Epithelial cell of proximal tubule (primary cell): ENCODE measurements around the gene PFN2. TPM values are rescaled to one million over a fixed set of nuclear protein-coding genes. Genes with fewer than 3 reads are reported as not detected.
A peak's percentile ranks its signal among the peaks of the same experiment; 100 is the strongest.
"Not testable (repeated sequence)": the region's sequence is repeated elsewhere in the genome, so short reads cannot be mapped to it uniquely, and the experiment has no call there.

Experiments used
- DNase-seq: peaks from one replicate; pipeline ENCODE4 v3.0.0-alpha.2; 2011; ENCODE audit warnings: low read depth
- H3K4me3 ChIP-seq: 2 replicates; pipeline ENCODE4 v1.5.1; 2011; ENCODE audit warnings: low read depth, mild to moderate bottlenecking, low read length
- total RNA-seq: library from RNA; depleted of rRNA; stranded (reverse); fragments of >200 nt; gene quantifications from 2 replicates; pipeline ENCODE4 v1.2.3, GENCODE V29; 2015
- TF ChIP-seq, protein P1 (sequence below): conservative IDR thresholded peaks from 2 replicates; pipeline ENCODE4 v1.5.1; 2012; ENCODE audit warnings: low read depth, mild to moderate bottlenecking, low read length

The PFN2 gene
- total RNA-seq, 1 donor from 2014 or later: 112 TPM

DNA sequence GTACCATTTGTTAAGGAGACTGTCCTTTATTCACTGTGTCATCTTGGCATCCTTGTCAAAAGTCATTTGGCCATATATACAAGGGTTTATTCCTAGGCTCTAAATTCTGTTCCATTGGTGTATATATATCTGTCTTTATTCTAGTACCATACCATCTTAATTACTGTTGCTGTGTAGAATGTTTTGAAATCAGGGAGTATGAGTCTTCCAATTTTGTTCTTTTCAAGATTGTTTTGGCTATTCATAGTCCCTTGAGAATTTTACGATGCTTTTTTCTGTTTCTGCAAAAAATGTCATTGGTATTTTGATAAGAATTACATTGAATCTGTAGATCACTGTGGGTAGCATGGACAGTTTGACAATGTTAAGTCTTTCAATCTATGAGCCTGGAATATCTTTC lies 28.7 kb downstream of the PFN2 start:
- no peak overlapping the region for H3K4me3 ChIP-seq
- DNase-seq: no peak
- TF ChIP-seq, protein P1, sequence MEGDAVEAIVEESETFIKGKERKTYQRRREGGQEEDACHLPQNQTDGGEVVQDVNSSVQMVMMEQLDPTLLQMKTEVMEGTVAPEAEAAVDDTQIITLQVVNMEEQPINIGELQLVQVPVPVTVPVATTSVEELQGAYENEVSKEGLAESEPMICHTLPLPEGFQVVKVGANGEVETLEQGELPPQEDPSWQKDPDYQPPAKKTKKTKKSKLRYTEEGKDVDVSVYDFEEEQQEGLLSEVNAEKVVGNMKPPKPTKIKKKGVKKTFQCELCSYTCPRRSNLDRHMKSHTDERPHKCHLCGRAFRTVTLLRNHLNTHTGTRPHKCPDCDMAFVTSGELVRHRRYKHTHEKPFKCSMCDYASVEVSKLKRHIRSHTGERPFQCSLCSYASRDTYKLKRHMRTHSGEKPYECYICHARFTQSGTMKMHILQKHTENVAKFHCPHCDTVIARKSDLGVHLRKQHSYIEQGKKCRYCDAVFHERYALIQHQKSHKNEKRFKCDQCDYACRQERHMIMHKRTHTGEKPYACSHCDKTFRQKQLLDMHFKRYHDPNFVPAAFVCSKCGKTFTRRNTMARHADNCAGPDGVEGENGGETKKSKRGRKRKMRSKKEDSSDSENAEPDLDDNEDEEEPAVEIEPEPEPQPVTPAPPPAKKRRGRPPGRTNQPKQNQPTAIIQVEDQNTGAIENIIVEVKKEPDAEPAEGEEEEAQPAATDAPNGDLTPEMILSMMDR: no peak

DNA sequence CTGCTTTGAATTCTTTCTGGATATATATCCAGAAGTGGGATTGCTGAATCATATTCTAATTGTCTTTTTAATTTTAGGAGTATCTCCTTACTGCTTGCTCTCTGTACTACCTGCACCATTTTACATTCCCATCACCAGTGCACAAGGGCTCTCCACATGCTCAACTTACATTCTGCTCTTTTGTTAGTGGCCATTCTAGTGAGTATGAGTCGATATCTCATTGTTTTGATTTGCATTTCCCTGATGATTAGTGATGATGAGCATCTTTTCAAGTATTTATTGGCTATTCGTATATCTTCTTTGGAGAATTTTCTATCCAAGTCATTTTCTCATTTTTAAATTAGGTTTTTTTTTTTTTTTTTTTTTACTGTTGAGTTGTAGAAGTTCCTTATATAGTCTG lies 29.5 kb downstream of the PFN2 start:
- DNase-seq: no peak

DNA sequence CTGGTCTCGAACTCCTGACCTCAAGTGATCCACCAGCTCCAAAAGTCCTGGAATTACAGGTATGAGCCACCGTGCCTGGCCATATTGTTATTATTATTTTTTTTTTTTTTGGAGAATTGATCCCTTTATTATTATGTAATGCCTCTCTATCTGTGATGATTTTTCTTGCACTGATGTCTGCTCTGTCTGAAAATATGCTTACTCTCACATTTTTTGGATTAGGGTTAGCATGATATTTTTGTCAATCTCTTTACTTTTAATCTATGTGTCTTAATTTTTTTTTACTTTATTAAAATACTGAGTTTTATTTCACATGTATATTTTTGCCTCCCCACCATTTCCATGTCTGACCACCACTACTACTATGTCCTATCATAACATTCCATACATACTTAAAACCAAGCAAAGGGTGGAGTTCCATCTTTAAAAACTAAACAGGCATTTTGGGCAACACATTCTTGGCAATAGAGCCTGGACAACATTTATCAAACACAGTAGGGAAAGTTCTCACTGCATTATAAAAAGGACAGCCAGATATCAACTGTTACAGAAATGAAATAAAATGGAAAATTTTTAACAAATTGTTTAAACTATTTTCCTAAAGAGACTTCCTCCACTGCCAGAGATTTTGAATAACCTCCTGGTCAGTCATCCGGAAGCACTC lies 32.2 kb downstream of the PFN2 start:
- H3K4me3 ChIP-seq, DNase-seq: not testable (repeated sequence)

More for the DNA sequence above, 29.5 kb downstream of the PFN2 start:
- TF ChIP-seq, protein P1: no peak
- H3K4me3 ChIP-seq: no peak overlapping the region

DNA sequence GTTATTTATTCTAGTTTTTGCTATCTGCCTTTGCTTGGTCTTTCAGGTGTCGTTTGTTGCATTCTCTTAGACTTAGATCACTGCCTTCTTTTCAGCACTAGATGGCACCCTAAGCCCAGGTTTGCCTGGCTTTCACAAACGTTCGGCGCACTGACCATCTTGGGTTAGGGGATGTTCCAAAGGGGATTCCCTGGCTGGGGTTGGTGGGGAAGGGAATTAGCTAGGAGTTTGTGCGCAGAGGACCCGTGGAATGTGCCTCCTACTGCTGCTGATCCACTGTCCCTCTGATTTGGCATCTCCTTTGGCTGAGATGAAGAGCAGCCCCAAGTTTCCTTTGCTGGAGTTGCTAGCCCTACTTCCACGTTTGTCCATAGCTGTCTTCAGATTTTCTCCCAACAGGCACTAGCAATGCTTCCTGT lies 33.9 kb downstream of the PFN2 start:
- no peak for DNase-seq
- peak overlapping the region; percentile 37 for H3K4me3 ChIP-seq
- TF ChIP-seq, protein P1: peak; percentile 88

DNA sequence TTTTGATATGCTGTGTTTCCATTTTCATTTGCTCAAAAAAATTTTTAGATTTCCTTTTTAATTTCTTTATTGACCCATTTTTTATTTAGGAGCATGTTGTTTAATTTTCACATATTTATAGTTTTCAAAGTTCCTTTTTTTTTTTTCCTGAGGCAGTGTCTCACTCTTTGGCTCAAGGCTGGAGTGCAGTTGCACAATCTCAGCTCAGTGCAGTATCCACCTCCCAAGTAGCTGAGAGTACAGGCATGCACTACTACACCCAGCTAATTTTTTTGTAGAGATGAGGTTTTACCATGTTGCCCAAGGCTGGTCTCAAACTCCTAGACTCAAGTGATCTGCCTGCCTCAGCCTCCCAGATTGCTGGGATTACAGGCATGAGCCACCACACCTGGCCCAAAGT lies 36.2 kb downstream of the PFN2 start:
- TF ChIP-seq, protein P1: no peak
- DNase-seq: peak; percentile 41
- no peak overlapping the region for H3K4me3 ChIP-seq

DNA sequence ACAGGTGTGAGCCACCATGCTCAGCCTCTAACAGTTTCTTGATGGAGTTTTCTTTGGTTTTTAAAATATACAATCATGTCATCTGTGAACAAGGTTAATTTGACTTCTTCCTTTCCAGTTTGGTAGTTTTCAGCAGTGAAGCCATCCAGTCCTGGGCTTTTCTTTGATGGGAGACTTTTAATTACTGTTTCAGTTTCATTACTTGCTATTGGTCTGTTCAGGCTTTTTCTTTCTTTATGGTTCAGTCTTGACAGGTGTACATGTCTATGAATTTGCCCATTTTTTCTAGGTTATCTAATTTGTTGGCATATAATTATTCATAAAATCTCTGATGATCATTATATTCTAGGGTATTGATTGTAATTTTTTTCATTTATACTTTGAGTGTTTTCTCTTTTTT lies 36.8 kb downstream of the PFN2 start:
- DNase-seq: no peak
- TF ChIP-seq, protein P1: no peak
- H3K4me3 ChIP-seq: no peak overlapping the region

DNA sequence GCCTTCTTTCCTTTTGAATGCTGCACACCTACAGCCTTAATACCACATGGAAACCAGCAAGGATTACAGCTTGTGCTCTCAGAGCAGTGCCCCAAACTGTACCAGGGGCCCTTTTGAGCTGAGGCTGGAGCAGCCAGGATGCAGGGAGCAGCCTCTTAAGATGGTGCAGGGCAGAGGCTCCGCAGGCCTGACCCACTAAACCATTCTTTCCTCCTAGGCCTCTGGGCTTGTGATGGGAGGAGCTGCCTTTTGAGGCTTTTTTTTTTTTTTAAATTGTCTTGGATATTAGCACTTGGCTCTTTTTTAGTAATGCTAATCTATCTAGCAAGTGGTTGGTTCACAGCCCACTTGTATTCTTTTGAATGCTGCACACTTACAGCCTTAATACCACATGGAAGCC lies 37.7 kb downstream of the PFN2 start:
- no peak overlapping the region for H3K4me3 ChIP-seq
- TF ChIP-seq, protein P1: no peak
- DNase-seq: no peak

DNA sequence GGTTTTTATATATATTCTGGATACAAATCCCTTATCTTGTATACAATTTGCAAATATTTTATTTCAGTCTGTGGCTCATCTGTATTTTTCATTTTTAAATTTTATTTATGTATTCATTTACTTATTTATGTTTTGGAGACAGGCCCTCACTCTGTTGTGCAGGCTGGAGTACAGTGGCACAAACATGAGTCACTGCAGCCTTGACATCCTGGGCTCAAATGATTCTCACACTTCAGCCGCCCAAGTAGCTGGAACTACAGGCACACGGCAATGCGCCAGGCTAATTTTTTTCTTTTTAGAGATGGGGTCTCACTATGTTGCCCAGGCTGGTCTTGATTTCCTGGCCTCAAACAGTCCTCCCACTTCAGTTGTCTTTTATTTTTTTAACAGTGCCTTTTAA lies 50.6 kb downstream of the PFN2 start:
- no peak for DNase-seq
- H3K4me3 ChIP-seq: no peak overlapping the region
- TF ChIP-seq, protein P1: no peak
